T-helper 1 cell treated with Interleukin-12 subunit alpha and Interleukin-12 subunit beta and Interleukin-4 antibody, amounts not matched to agents 30 μg/mL and 1 μg/mL, for 36 hours (primary cell): Measurements from ENCODE around the gene STAT3.
"Not testable (repeated sequence)": the region's sequence is repeated elsewhere in the genome, so short reads cannot be mapped to it uniquely, and the experiment has no call there.

Source experiments
- H3K27ac Mint-ChIP-seq: one replicate; pipeline ENCODE4 v1.8.0; 2021; ENCODE audit warnings: mild to moderate bottlenecking, mixed read lengths
- H3K27me3 Mint-ChIP-seq: one replicate; pipeline ENCODE4 v1.8.0; 2021; ENCODE audit warnings: low read depth, mixed read lengths
- H3K36me3 Mint-ChIP-seq: one replicate; pipeline ENCODE4 v1.8.0; 2021; ENCODE audit warnings: low read depth, mixed read lengths
- H3K4me1 Mint-ChIP-seq: one replicate; pipeline ENCODE4 v1.8.0; 2021; ENCODE audit warnings: low read depth, mixed read lengths
- H3K4me3 Mint-ChIP-seq: one replicate; pipeline ENCODE4 v1.8.0; 2021; ENCODE audit warnings: mild to moderate bottlenecking, moderate library complexity, mixed read lengths
- H3K9me3 Mint-ChIP-seq: one replicate; pipeline ENCODE4 v1.8.0; 2021; ENCODE audit warnings: mixed read lengths

The STAT3 gene

GRCh38 chr17:42273474-42274252, 114.6 kb downstream of the STAT3 start:
- Mint-ChIP-seq H3K9me3 (no peaks in the 10 kb centered on the region), H3K27me3 (no peaks in the 10 kb centered on the region), H3K36me3 (peaks cover 14% of the 10 kb centered on the region), H3K4me3 (peak overlapping the region; percentile 93), H3K27ac (peak overlapping the region; percentile 94), H3K4me1 (peaks cover 60% of the 10 kb centered on the region)

GRCh38 chr17:42272162-42272907, 115.9 kb downstream of the STAT3 start:
- Mint-ChIP-seq H3K4me1 (peaks cover 63% of the 10 kb centered on the region), H3K9me3 (no peaks in the 10 kb centered on the region), H3K27ac (peak overlapping the region; percentile 88), H3K27me3 (no peaks in the 10 kb centered on the region), H3K36me3 (peaks cover 12% of the 10 kb centered on the region), H3K4me3 (peak overlapping the region; percentile 81)

GRCh38 chr17:42271779-42272035, 116.5 kb downstream of the STAT3 start:
- H3K4me1 Mint-ChIP-seq, result peaks cover 62% of the 10 kb centered on the region

GRCh38 chr17:42271006-42271778, 117.0 kb downstream of the STAT3 start:
- no peaks in the 10 kb centered on the region for H3K27me3 Mint-ChIP-seq
- no peaks in the 10 kb centered on the region for H3K9me3 Mint-ChIP-seq
- peak overlapping the region; percentile 81 for H3K4me3 Mint-ChIP-seq
- H3K27ac Mint-ChIP-seq, result peak overlapping the region; percentile 88
- H3K4me1 Mint-ChIP-seq, result peaks cover 65% of the 10 kb centered on the region
- H3K36me3 Mint-ChIP-seq, result peaks cover 13% of the 10 kb centered on the region

More at GRCh38 chr17:42271779-42272035, 116.5 kb downstream of the STAT3 start:
- no peaks in the 10 kb centered on the region for H3K9me3 Mint-ChIP-seq
- peak overlapping the region; percentile 81 for H3K4me3 Mint-ChIP-seq
- H3K27me3 Mint-ChIP-seq, result no peaks in the 10 kb centered on the region
- H3K27ac Mint-ChIP-seq, result peak overlapping the region; percentile 88
- peaks cover 10% of the 10 kb centered on the region for H3K36me3 Mint-ChIP-seq

GRCh38 chr17:42270596-42270995, 117.6 kb downstream of the STAT3 start:
- H3K27me3 Mint-ChIP-seq, result no peaks in the 10 kb centered on the region
- peaks cover 65% of the 10 kb centered on the region for H3K4me1 Mint-ChIP-seq
- peak overlapping the region; percentile 88 for H3K27ac Mint-ChIP-seq
- H3K4me3 Mint-ChIP-seq, result peak overlapping the region; percentile 12
- H3K36me3 Mint-ChIP-seq, result peaks cover 13% of the 10 kb centered on the region
- H3K9me3 Mint-ChIP-seq, result no peaks in the 10 kb centered on the region

GRCh38 chr17:42270170-42270535, 118.1 kb downstream of the STAT3 start:
- Mint-ChIP-seq H3K27ac (peak overlapping the region; percentile 46), H3K36me3 (peaks cover 10% of the 10 kb centered on the region), H3K9me3 (no peaks in the 10 kb centered on the region), H3K27me3 (no peaks in the 10 kb centered on the region), H3K4me3 (peak overlapping the region; percentile 16), H3K4me1 (peaks cover 63% of the 10 kb centered on the region)

GRCh38 chr17:42268236-42268635, 120.0 kb downstream of the STAT3 start:
- Mint-ChIP-seq H3K9me3 (no peaks in the 10 kb centered on the region), H3K4me1 (peaks cover 53% of the 10 kb centered on the region), H3K27me3 (no peaks in the 10 kb centered on the region), H3K36me3 (peaks cover 8% of the 10 kb centered on the region), H3K27ac (peak overlapping the region; percentile 72), H3K4me3 (peak overlapping the region; percentile 19)

GRCh38 chr17:42266918-42267766, 121.1 kb downstream of the STAT3 start:
- Mint-ChIP-seq H3K36me3 (peaks cover 8% of the 10 kb centered on the region), H3K4me1 (peaks cover 44% of the 10 kb centered on the region), H3K27ac (peak overlapping the region; percentile 89), H3K4me3 (no peak overlapping the region), H3K27me3 (no peaks in the 10 kb centered on the region), H3K9me3 (no peaks in the 10 kb centered on the region)

GRCh38 chr17:42266462-42266861, 121.8 kb downstream of the STAT3 start:
- Mint-ChIP-seq H3K4me1 (peaks cover 37% of the 10 kb centered on the region), H3K36me3 (peaks cover 8% of the 10 kb centered on the region), H3K27me3 (no peaks in the 10 kb centered on the region), H3K27ac (peak overlapping the region; percentile 89), H3K9me3 (no peaks in the 10 kb centered on the region), H3K4me3 (no peak overlapping the region)

GRCh38 chr17:42264366-42264765, 123.9 kb downstream of the STAT3 start:
- H3K4me3 Mint-ChIP-seq, H3K36me3 Mint-ChIP-seq, H3K27me3 Mint-ChIP-seq, H3K9me3 Mint-ChIP-seq, H3K27ac Mint-ChIP-seq: not testable (repeated sequence)
- H3K4me1 Mint-ChIP-seq, result peaks cover 24% of the 10 kb centered on the region
